SK-MEL-5 (cell line): ENCODE results near the gene GAB1. TPM values are rescaled to one million over a fixed set of nuclear protein-coding genes. Genes with fewer than 3 reads are reported as not detected.

Experiments used
- DNase-seq: peaks from one replicate; pipeline ENCODE4 v3.0.0-alpha.2; 2016; ENCODE audit warnings: low read depth, low spot score
- in situ Hi-C: cut with HindIII; loops from 2 replicates; pipeline ENCODE4 v1.10.0; 2016; ENCODE audit warnings: low sequenced_read_pairs, high pct_unique_total_duplicates, low pct_unique_long_range_greater_than_20kb
- total RNA-seq: library from RNA; depleted of rRNA; stranded (reverse); fragments of >200 nt; shearing (Covaris generic); gene quantifications from 2 replicates; pipeline ENCODE4 v1.2.3, GENCODE V29; 2014

The GAB1 gene
- total RNA-seq, 1 experiment from 2014 or later = 11.3 TPM

DNA sequence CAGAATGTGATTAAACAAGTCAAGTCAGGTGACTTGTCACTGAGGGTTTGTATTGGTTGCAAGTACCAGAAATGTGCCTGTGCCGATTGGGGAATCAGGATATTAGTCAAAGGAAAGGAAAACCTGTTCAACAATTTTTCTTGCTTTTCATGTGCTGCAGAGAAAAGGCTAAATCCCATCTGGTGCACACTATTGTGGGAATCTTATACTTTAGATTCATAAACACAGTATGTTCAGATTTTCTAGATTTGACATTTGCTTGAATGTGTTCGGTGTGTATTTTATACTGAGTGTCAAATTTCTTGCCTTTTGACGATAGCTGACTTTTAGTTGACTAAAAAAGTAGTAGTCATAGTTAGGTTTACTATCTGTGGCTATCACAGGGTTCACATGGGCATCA, 37.6 kb downstream of the GAB1 start:
- DNase-seq = no peak
- in situ Hi-C loops = no loop called here

DNA sequence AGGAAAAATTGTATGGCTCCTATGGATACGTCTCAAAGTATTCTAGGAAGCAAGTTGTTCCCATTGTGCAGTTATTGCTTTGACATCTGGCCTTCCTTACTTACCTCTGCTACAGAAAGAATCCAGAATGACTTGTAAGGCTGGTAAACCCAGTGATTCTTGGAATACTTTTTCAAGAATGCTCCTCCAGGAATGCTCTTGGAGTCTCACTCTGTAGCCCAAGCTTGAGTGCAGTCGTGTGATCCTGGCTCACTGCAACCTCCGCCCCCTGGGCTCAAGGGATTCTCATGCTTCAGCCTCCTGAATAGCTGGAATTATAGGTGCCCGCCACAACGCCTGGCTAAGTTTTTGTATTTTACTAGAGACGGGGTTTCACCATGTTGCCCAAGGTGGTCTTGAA, 38.1 kb downstream of the GAB1 start:
- in situ Hi-C loops = no loop called here
- DNase-seq = no peak

GRCh38 chr4:143375326-143376073, 38.8 kb downstream of the GAB1 start:
- in situ Hi-C loops = no loop called here
- peak; percentile 60 for DNase-seq

DNA sequence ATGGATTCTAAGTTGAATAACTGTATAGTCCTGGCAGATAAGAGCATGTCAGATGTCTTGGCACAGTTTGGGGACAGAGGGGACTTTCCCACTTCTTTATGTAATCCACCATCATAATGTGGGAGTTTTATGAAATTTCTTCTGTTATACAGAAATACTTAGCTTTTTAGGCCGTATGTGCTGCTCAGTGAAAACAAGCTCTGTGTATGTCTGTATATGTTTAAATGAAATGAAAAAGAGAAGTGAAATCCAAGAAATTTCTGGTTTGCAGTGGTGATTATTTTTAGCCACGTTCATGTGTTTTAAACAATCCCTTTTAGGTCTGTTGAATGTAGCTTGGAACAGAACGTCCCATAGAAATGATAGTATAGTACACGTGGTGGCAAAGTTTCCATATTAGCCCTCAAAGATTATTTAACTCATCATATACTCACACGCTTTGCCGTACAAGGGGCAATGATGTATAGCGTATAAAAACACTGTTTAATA, 41.0 kb downstream of the GAB1 start:
- in situ Hi-C loops = no loop called here
- DNase-seq = no peak

DNA sequence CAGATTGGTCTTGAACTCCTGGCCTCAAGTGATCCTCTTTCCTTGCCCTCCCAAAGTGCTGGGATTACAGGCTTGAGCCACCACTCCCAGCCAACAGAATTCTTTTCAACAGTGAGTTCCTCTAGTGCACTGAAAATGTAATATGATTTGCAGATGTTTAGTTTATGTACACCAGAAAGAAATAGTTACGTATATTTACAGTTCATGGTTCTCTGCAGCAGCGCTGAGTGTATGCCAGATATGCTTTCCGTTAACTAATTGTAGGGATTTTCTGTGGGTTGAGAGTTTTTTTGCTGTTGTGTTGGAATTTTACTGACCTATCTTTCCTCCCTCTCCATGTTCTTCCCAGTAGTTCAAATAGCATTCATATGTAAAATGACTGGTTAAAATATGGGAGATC, 44.0 kb downstream of the GAB1 start:
- in situ Hi-C loops = no loop called here
- DNase-seq = no peak

- in situ Hi-C loops = no loop called here
- peak; percentile 84 for DNase-seq
Measured at GRCh38 chr4:143381189-143382118, 44.8 kb downstream of the GAB1 start.

- DNase-seq = peak; percentile 60
- in situ Hi-C loops = no loop called here
Measured at GRCh38 chr4:143382596-143382995, 45.9 kb downstream of the GAB1 start.

DNA sequence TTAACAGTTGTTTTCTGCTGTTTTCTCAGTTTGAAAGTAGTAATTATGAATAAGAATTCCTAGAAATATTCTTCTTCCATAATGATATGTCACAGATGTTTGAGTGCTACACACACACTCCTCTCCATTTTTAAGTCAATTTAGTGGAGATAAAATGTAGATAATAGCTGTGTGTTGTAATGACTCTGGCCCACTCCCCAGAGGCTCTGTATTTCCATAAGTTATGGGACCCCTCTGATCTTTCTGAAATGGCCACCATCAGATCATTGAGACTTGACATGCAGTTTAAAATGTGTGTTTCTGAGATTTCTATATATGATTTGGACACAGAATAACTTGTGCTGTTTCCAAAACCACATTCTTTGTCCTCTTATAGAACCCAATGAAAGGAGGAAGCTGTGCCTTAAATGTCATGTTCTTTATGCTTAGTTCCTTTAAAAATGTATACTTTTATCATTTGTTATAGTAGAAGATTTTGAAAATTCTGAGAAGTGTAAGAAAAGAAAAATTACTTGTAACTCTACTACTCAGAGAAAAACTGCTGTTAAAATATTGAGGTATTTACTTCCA, 46.4 kb downstream of the GAB1 start:
- DNase-seq = no peak
- in situ Hi-C loops = no loop called here

DNA sequence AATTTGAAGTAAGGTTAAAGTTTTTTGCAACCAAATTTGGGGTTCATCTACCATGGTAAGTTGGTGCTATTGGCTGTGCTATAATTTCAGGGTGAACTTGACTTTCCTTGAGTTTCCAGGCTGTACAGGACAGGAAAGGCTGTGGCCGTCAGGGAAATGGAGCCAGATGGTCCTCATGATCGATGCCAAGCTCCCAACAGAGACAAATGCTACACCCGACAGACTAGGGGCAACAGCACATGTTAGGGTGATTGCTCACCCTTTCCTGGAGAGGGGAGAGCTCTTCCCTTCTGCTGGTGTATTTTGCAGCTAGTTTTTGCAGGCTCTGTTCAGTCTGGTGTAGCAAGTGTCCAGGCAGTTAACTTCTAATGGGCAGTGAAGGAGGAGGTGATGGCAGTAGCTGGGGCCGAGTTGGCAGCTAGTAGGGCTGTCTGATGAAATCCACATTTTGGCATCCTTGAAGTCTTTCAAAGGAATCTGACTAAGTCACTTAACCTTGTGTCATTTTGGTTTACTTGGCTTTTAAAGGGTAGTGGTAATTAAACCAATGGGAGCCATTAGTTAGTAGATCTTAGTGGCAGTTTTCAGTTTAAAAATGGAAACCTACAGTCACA, 47.8 kb downstream of the GAB1 start:
- no peak for DNase-seq
- in situ Hi-C loops = no loop called here

GRCh38 chr4:143386812-143387211, 50.1 kb downstream of the GAB1 start:
- no peak for DNase-seq
- in situ Hi-C loops = no loop called here

- DNase-seq = no peak
- in situ Hi-C loops = no loop called here
Measured at GRCh38 chr4:143389579-143390195, 53.0 kb downstream of the GAB1 start.

- no peak for DNase-seq
- in situ Hi-C loops = no loop called here
Measured at GRCh38 chr4:143390764-143391163, 54.1 kb downstream of the GAB1 start.

- in situ Hi-C loops = no loop called here
- DNase-seq = no peak
Measured at GRCh38 chr4:143391261-143391660, 54.6 kb downstream of the GAB1 start.

- in situ Hi-C loops = no loop called here
- DNase-seq = no peak
Measured at GRCh38 chr4:143391895-143392294, 55.2 kb downstream of the GAB1 start.

- no peak for DNase-seq
- in situ Hi-C loops = no loop called here
Measured at GRCh38 chr4:143393195-143393594, 56.5 kb downstream of the GAB1 start.

DNA sequence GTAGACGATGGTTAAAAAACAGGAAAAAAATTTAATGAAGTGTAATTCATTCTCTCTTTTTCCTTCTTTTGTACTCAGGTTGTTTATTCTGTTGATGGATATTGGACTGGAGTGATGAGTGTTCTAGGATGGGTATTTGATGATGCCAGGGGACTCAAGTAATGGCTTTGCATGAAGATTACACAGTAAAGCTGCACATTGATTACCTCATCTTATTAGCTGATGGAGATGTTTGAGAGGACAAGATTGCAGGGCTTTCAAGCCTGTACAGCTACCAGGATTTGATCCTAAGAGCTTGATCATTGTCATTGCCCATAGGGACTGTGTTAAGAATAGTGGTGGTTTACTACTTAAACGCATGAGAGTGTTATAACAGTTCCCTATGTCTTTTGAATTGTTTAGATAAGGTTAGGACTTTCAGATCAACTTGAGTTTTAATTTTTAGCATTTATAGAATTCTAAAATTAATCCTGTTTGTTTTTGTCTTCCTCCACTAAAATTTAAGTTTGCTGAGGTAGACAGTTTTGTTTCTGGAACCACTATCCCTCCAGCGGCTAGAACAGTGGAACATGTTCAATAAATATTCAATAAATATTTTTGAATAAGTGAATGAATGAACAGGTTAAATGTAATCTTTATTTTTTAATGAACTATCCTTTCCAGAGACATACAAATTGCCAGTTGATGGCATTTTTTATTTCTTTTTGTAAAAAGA, 58.2 kb downstream of the GAB1 start:
- no peak for DNase-seq
- in situ Hi-C loops = no loop called here

GRCh38 chr4:143396695-143397094, 60.0 kb downstream of the GAB1 start:
- in situ Hi-C loops = no loop called here
- no peak for DNase-seq
